HG02885 (cell line): Measurements from ENCODE around the gene MMP3.

Experiments used
- ATAC-seq: cut with Tn5 transposase; IDR thresholded peaks from one replicate; pipeline ENCODE4 v1.9.1; 2021; ENCODE audit warnings: mild to moderate bottlenecking; ENCODE audit not compliant: unreplicated experiment, poor library complexity

MMP3 gene

GRCh38 chr11:102793677-102794290, 49.6 kb downstream of the MMP3 start:
- ATAC-seq: no peak

GRCh38 chr11:102792604-102793003, 50.8 kb downstream of the MMP3 start:
- no peak for ATAC-seq

- ATAC-seq: no peak
Observed at GRCh38 chr11:102791271-102792036, 52.0 kb downstream of the MMP3 start.

- no peak for ATAC-seq
Observed at GRCh38 chr11:102788334-102788995, 54.9 kb downstream of the MMP3 start.
